Esophagus muscularis mucosa (tissue), 3 donors: ENCODE results near the gene FOXJ1.

Experiments used
- CTCF ChIP-seq, 3 experiments: fragments of 200-600 bp in 2 of 3; fragments of 450-650 bp in 1 of 3; sonication (generic) in 2 of 3; IDR thresholded peaks; one replicate each; pipeline ENCODE4 v1.5.1; 2017 to 2019; ENCODE audit warnings: antibody characterized with exemption in 3 of 3, mild to moderate bottlenecking in 2 of 3, moderate library complexity in 1 of 3
- POLR2A ChIP-seq: fragments of 450-650 bp; IDR thresholded peaks from one replicate; pipeline ENCODE4 v1.6.1; 2017; ENCODE audit warnings: antibody characterized with exemption, moderate library complexity, mild to moderate bottlenecking, low read depth

GRCh38 chr17:76147211-76148014, 6.4 kb upstream of the FOXJ1 start:
- TF ChIP-seq CTCF (IDR thresholded peaks at IDR 0.05), result peak; percentile 48 to 66 (median 48)
- no peak for TF ChIP-seq POLR2A
